Measurements from ENCODE around the gene RPS6KA5.
"Not testable (repeated sequence)": the region's sequence is repeated elsewhere in the genome, so short reads cannot be mapped to it uniquely, and the experiment has no call there.

RPS6KA5 gene

DNA sequence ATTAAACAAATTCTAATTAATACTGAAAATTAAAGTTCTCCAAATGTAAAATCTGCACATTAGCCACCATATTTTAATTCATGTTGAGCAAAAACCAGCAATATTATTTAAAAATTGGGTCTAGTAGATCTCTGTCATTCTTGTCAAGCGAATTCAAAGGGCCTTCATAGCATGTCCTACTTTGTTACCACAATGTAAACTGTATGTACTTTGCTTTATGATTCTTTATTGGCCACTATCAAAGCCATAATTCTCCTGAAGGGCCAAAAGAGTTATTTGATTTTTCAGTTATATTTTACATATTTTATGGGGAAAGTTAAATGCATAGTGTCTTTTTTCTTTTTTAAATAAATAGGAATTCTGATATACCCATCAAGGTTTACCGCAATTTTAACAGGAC is 117.9 kb downstream of the RPS6KA5 start:
- DNase-seq, result no peak
- no peak overlapping the region for H2BK12ac ChIP-seq (ENCODE audit: low read length)
- H3K27ac ChIP-seq (ENCODE audit: low read depth, low read length), result no peak overlapping the region
- WGBS (ENCODE audit: extremely low coverage, insufficient coverage, insufficient read length), result no CpG with 5 or more reads among the region's 2 CpGs
- H4K91ac ChIP-seq (ENCODE audit: low read depth, low read length), result no peak overlapping the region
- no peak overlapping the region for H3K4me2 ChIP-seq (ENCODE audit: low read length)
- no peaks in the 10 kb centered on the region for H3K79me1 ChIP-seq (ENCODE audit: low read length)
- no peak overlapping the region for H4K8ac ChIP-seq (ENCODE audit: low read depth, low read length)
- H3K23ac ChIP-seq (ENCODE audit: low read length), result no peak overlapping the region
- peaks cover 0 to 3% of the 10 kb centered on the region in 2 experiments for H3K36me3 ChIP-seq (ENCODE audit: control insufficient read depth in 1 of 2, insufficient read depth in 2 of 2, low read length in 2 of 2)
- no peaks in the 10 kb centered on the region for H3K4me1 ChIP-seq (ENCODE audit: control insufficient read depth in 1 of 2, insufficient read depth in 2 of 2, low read length in 2 of 2)
- no peak overlapping the region for H2AK5ac ChIP-seq (ENCODE audit: low read length)
- no peaks in the 10 kb centered on the region for H3K27me3 ChIP-seq (ENCODE audit: insufficient read depth, low read length)
- no peak overlapping the region for H3K4me3 ChIP-seq (ENCODE audit: low read depth, low read length)
- no peak overlapping the region for H2BK120ac ChIP-seq (ENCODE audit: insufficient read depth, low read length, poor library complexity)
- no peak overlapping the region for H3K14ac ChIP-seq (ENCODE audit: low read length)
- H3K4ac ChIP-seq (ENCODE audit: low read depth, low read length), result no peak overlapping the region
- H3K79me2 ChIP-seq (ENCODE audit: control insufficient read depth, insufficient read depth, low read length, poor library complexity), result no peaks in the 10 kb centered on the region
- H2AFZ ChIP-seq (ENCODE audit: insufficient read depth, low read length, poor library complexity), result no peak overlapping the region
- H3K9me3 ChIP-seq (ENCODE audit: insufficient read depth, low read depth, low read length), result peaks cover 7% of the 10 kb centered on the region
- no peak overlapping the region for H4K12ac ChIP-seq (ENCODE audit: low read depth, low read length)
- H2BK5ac ChIP-seq (ENCODE audit: low read depth, low read length, poor library complexity), result no peak overlapping the region
- H3K18ac ChIP-seq (ENCODE audit: low read length), result no peak overlapping the region
- H3K9ac ChIP-seq (ENCODE audit: low read length), result no peak overlapping the region

- Histone ChIP-seq H2BK12ac (ENCODE audit: low read length) (no peak overlapping the region), H4K8ac (ENCODE audit: low read depth, low read length) (no peak overlapping the region), H3K18ac (ENCODE audit: low read length) (no peak overlapping the region), H3K4ac (ENCODE audit: low read depth, low read length) (no peak overlapping the region), H2AFZ (ENCODE audit: insufficient read depth, low read length, poor library complexity) (no peak overlapping the region), H2BK5ac (ENCODE audit: low read depth, low read length, poor library complexity) (no peak overlapping the region), H3K23ac (ENCODE audit: low read length) (no peak overlapping the region), H2AK5ac (ENCODE audit: low read length) (no peak overlapping the region), H3K4me3 (ENCODE audit: low read depth, low read length) (no peak overlapping the region), H3K14ac (ENCODE audit: low read length) (no peak overlapping the region), H3K4me2 (ENCODE audit: low read length) (no peak overlapping the region), H4K91ac (ENCODE audit: low read depth, low read length) (no peak overlapping the region), H3K27ac (ENCODE audit: low read depth, low read length) (no peak overlapping the region), H3K27me3 (ENCODE audit: insufficient read depth, low read length) (no peaks in the 10 kb centered on the region), H3K9me3 (ENCODE audit: insufficient read depth, low read depth, low read length) (peaks cover 7% of the 10 kb centered on the region), H3K4me1 (ENCODE audit: control insufficient read depth in 1 of 2, insufficient read depth in 2 of 2, low read length in 2 of 2) (no peaks in the 10 kb centered on the region), H3K79me1 (ENCODE audit: low read length) (no peaks in the 10 kb centered on the region), H3K9ac (ENCODE audit: low read length) (no peak overlapping the region), H2BK120ac (ENCODE audit: insufficient read depth, low read length, poor library complexity) (no peak overlapping the region), H3K36me3 (ENCODE audit: control insufficient read depth in 1 of 2, insufficient read depth in 2 of 2, low read length in 2 of 2) (peaks cover 0 to 3% of the 10 kb centered on the region in 2 experiments), H3K79me2 (ENCODE audit: control insufficient read depth, insufficient read depth, low read length, poor library complexity) (no peaks in the 10 kb centered on the region), H4K12ac (ENCODE audit: low read depth, low read length) (no peak overlapping the region)
- no CpG with 5 or more reads among the region's 2 CpGs for WGBS (ENCODE audit: extremely low coverage, insufficient coverage, insufficient read length)
- DNase-seq, result no peak
Observed at GRCh38 chr14:90941706-90942105, 118.7 kb downstream of the RPS6KA5 start.

- no peak overlapping the region for H2BK12ac ChIP-seq (ENCODE audit: low read length)
- no peaks in the 10 kb centered on the region for H3K27me3 ChIP-seq (ENCODE audit: insufficient read depth, low read length)
- H4K12ac ChIP-seq (ENCODE audit: low read depth, low read length), result no peak overlapping the region
- no peak overlapping the region for H2BK120ac ChIP-seq (ENCODE audit: insufficient read depth, low read length, poor library complexity)
- no peak overlapping the region for H3K14ac ChIP-seq (ENCODE audit: low read length)
- no CpG with 5 or more reads among the region's 5 CpGs for WGBS (ENCODE audit: extremely low coverage, insufficient coverage, insufficient read length)
- H2AK5ac ChIP-seq (ENCODE audit: low read length), result no peak overlapping the region
- no peak overlapping the region for H4K8ac ChIP-seq (ENCODE audit: low read depth, low read length)
- no peaks in the 10 kb centered on the region for H3K4me1 ChIP-seq (ENCODE audit: control insufficient read depth in 1 of 2, insufficient read depth in 2 of 2, low read length in 2 of 2)
- no peak overlapping the region for H2AFZ ChIP-seq (ENCODE audit: insufficient read depth, low read length, poor library complexity)
- no peak overlapping the region for H3K9ac ChIP-seq (ENCODE audit: low read length)
- H3K9me3 ChIP-seq (ENCODE audit: insufficient read depth, low read depth, low read length), result peaks cover 7% of the 10 kb centered on the region
- no peak overlapping the region for H3K18ac ChIP-seq (ENCODE audit: low read length)
- H3K4me2 ChIP-seq (ENCODE audit: low read length), result no peak overlapping the region
- no peaks in the 10 kb centered on the region for H3K79me1 ChIP-seq (ENCODE audit: low read length)
- no peak overlapping the region for H3K4ac ChIP-seq (ENCODE audit: low read depth, low read length)
- H3K27ac ChIP-seq (ENCODE audit: low read depth, low read length), result no peak overlapping the region
- no peak overlapping the region for H3K23ac ChIP-seq (ENCODE audit: low read length)
- no peak for DNase-seq
- H3K4me3 ChIP-seq (ENCODE audit: low read depth, low read length), result no peak overlapping the region
- H2BK5ac ChIP-seq (ENCODE audit: low read depth, low read length, poor library complexity), result no peak overlapping the region
- no peak overlapping the region for H4K91ac ChIP-seq (ENCODE audit: low read depth, low read length)
- H3K79me2 ChIP-seq (ENCODE audit: control insufficient read depth, insufficient read depth, low read length, poor library complexity), result no peaks in the 10 kb centered on the region
- H3K36me3 ChIP-seq (ENCODE audit: control insufficient read depth in 1 of 2, insufficient read depth in 2 of 2, low read length in 2 of 2), result peaks cover 0 to 3% of the 10 kb centered on the region in 2 experiments
Observed at GRCh38 chr14:90940318-90940962, 120.0 kb downstream of the RPS6KA5 start.

DNA sequence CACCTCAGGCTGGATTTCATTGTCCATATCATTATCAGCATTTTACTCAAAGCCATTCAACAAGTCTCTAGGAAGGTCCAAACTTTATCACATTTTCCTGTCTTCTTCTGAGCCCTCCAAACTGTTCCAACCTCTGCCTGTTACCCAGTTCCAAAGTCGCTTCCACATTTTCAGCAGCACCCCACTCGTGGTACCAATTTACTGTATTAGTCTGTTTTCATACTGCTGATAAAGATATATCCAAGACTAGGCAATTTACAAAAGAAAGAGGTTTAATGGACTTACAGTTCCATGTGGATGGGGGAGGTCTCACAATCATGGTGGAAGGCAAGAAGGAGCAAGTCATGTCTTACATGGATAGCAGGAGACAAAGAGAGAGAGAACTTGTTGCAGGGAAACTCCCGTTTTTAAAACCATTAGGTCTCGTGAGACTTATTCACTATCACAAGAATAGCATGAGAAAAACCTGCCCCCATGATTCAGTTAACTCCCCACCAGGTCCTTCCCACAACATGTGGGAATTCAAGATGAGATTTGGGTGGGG is 121.1 kb downstream of the RPS6KA5 start:
- not testable (repeated sequence) for H3K4ac ChIP-seq (ENCODE audit: low read depth, low read length); H3K18ac ChIP-seq (ENCODE audit: low read length); H3K36me3 ChIP-seq (ENCODE audit: control insufficient read depth in 1 of 2, insufficient read depth in 2 of 2, low read length in 2 of 2); H2BK120ac ChIP-seq (ENCODE audit: insufficient read depth, low read length, poor library complexity); H3K4me3 ChIP-seq (ENCODE audit: low read depth, low read length); DNase-seq; H3K27ac ChIP-seq (ENCODE audit: low read depth, low read length); H2BK5ac ChIP-seq (ENCODE audit: low read depth, low read length, poor library complexity); H3K79me2 ChIP-seq (ENCODE audit: control insufficient read depth, insufficient read depth, low read length, poor library complexity); H3K4me2 ChIP-seq (ENCODE audit: low read length); H2AK5ac ChIP-seq (ENCODE audit: low read length); H4K12ac ChIP-seq (ENCODE audit: low read depth, low read length); H2AFZ ChIP-seq (ENCODE audit: insufficient read depth, low read length, poor library complexity); H4K8ac ChIP-seq (ENCODE audit: low read depth, low read length); H3K9me3 ChIP-seq (ENCODE audit: insufficient read depth, low read depth, low read length); H2BK12ac ChIP-seq (ENCODE audit: low read length); H4K91ac ChIP-seq (ENCODE audit: low read depth, low read length); H3K23ac ChIP-seq (ENCODE audit: low read length); H3K14ac ChIP-seq (ENCODE audit: low read length); H3K4me1 ChIP-seq (ENCODE audit: control insufficient read depth in 1 of 2, insufficient read depth in 2 of 2, low read length in 2 of 2); H3K27me3 ChIP-seq (ENCODE audit: insufficient read depth, low read length); H3K9ac ChIP-seq (ENCODE audit: low read length); H3K79me1 ChIP-seq (ENCODE audit: low read length)
- no CpG with 5 or more reads among the region's 4 CpGs for WGBS (ENCODE audit: extremely low coverage, insufficient coverage, insufficient read length)
